T-helper 1 cell treated with Interleukin-12 subunit alpha and Interleukin-12 subunit beta and Interleukin-4 antibody, amounts not matched to agents 30 μg/mL and 1 μg/mL, for 36 hours (primary cell): ENCODE results near the gene GLDC.
"Not testable (repeated sequence)": the region's sequence is repeated elsewhere in the genome, so short reads cannot be mapped to it uniquely, and the experiment has no call there.

Source experiments
- H3K27ac Mint-ChIP-seq: one replicate; pipeline ENCODE4 v1.8.0; 2021; ENCODE audit warnings: mild to moderate bottlenecking, mixed read lengths
- H3K27me3 Mint-ChIP-seq: one replicate; pipeline ENCODE4 v1.8.0; 2021; ENCODE audit warnings: low read depth, mixed read lengths
- H3K36me3 Mint-ChIP-seq: one replicate; pipeline ENCODE4 v1.8.0; 2021; ENCODE audit warnings: low read depth, mixed read lengths
- H3K4me1 Mint-ChIP-seq: one replicate; pipeline ENCODE4 v1.8.0; 2021; ENCODE audit warnings: low read depth, mixed read lengths
- H3K4me3 Mint-ChIP-seq: one replicate; pipeline ENCODE4 v1.8.0; 2021; ENCODE audit warnings: mild to moderate bottlenecking, moderate library complexity, mixed read lengths
- H3K9me3 Mint-ChIP-seq: one replicate; pipeline ENCODE4 v1.8.0; 2021; ENCODE audit warnings: mixed read lengths

GLDC gene

GRCh38 chr9:6644346-6645104 is 1.0 kb downstream of the GLDC start:
- Mint-ChIP-seq H3K9me3 (no peaks in the 10 kb centered on the region), H3K4me1 (peaks cover 14% of the 10 kb centered on the region), H3K27me3 (peaks cover 78% of the 10 kb centered on the region), H3K4me3 (peak overlapping the region; percentile 62), H3K36me3 (no peaks in the 10 kb centered on the region), H3K27ac (no peak overlapping the region)

GRCh38 chr9:6641961-6642360 is 3.6 kb downstream of the GLDC start:
- Mint-ChIP-seq H3K4me3 (no peak overlapping the region), H3K36me3 (no peaks in the 10 kb centered on the region), H3K4me1 (peaks cover 14% of the 10 kb centered on the region), H3K27ac (no peak overlapping the region), H3K9me3 (no peaks in the 10 kb centered on the region), H3K27me3 (peaks cover 73% of the 10 kb centered on the region)

GRCh38 chr9:6641561-6641960 is 4.0 kb downstream of the GLDC start:
- H3K36me3 Mint-ChIP-seq = no peaks in the 10 kb centered on the region
- no peak overlapping the region for H3K27ac Mint-ChIP-seq
- H3K4me3 Mint-ChIP-seq = no peak overlapping the region
- H3K27me3 Mint-ChIP-seq = peaks cover 69% of the 10 kb centered on the region
- H3K4me1 Mint-ChIP-seq = peaks cover 14% of the 10 kb centered on the region
- no peaks in the 10 kb centered on the region for H3K9me3 Mint-ChIP-seq

GRCh38 chr9:6641056-6641455 is 4.5 kb downstream of the GLDC start:
- Mint-ChIP-seq H3K27me3 (peaks cover 64% of the 10 kb centered on the region), H3K36me3 (no peaks in the 10 kb centered on the region), H3K4me1 (peaks cover 10% of the 10 kb centered on the region), H3K9me3 (no peaks in the 10 kb centered on the region), H3K4me3 (no peak overlapping the region), H3K27ac (no peak overlapping the region)

- Mint-ChIP-seq H3K36me3 (no peaks in the 10 kb centered on the region), H3K9me3 (no peaks in the 10 kb centered on the region), H3K4me3 (no peak overlapping the region), H3K27ac (no peak overlapping the region), H3K4me1 (peaks cover 7% of the 10 kb centered on the region), H3K27me3 (peaks cover 58% of the 10 kb centered on the region)
These were observed 5.1 kb downstream of the GLDC start for GRCh38 chr9:6640268-6641051.

GRCh38 chr9:6639622-6640021 is 5.9 kb downstream of the GLDC start:
- Mint-ChIP-seq H3K27me3 (peaks cover 57% of the 10 kb centered on the region), H3K9me3 (no peaks in the 10 kb centered on the region), H3K36me3 (no peaks in the 10 kb centered on the region), H3K4me3 (no peak overlapping the region), H3K27ac (no peak overlapping the region), H3K4me1 (peaks cover 4% of the 10 kb centered on the region)

- no peaks in the 10 kb centered on the region for H3K36me3 Mint-ChIP-seq
- H3K4me3 Mint-ChIP-seq = no peak overlapping the region
- no peaks in the 10 kb centered on the region for H3K4me1 Mint-ChIP-seq
- H3K27ac Mint-ChIP-seq = no peak overlapping the region
- no peaks in the 10 kb centered on the region for H3K9me3 Mint-ChIP-seq
- peaks cover 15% of the 10 kb centered on the region for H3K27me3 Mint-ChIP-seq
These were observed 11.1 kb downstream of the GLDC start for GRCh38 chr9:6634444-6634843.

- Mint-ChIP-seq H3K36me3 (no peaks in the 10 kb centered on the region), H3K9me3 (no peaks in the 10 kb centered on the region), H3K4me3 (no peak overlapping the region), H3K27ac (no peak overlapping the region), H3K4me1 (no peaks in the 10 kb centered on the region), H3K27me3 (peaks cover 7% of the 10 kb centered on the region)
These were observed 12.2 kb downstream of the GLDC start for GRCh38 chr9:6633378-6633777.

- Mint-ChIP-seq H3K27ac (no peak overlapping the region), H3K4me1 (no peaks in the 10 kb centered on the region)
These were observed 12.9 kb downstream of the GLDC start for GRCh38 chr9:6632516-6633183.

GRCh38 chr9:6631207-6631512 is 14.4 kb downstream of the GLDC start:
- H3K9me3 Mint-ChIP-seq = no peaks in the 10 kb centered on the region
- no peak overlapping the region for H3K4me3 Mint-ChIP-seq
- no peaks in the 10 kb centered on the region for H3K36me3 Mint-ChIP-seq
- H3K4me1 Mint-ChIP-seq = no peaks in the 10 kb centered on the region
- H3K27me3 Mint-ChIP-seq = peaks cover 9% of the 10 kb centered on the region
- no peak overlapping the region for H3K27ac Mint-ChIP-seq

More at GRCh38 chr9:6632516-6633183, 12.9 kb downstream of the GLDC start:
- Mint-ChIP-seq H3K27me3 (peaks cover 6% of the 10 kb centered on the region), H3K4me3 (no peak overlapping the region), H3K36me3 (no peaks in the 10 kb centered on the region), H3K9me3 (no peaks in the 10 kb centered on the region)

- Mint-ChIP-seq H3K4me1 (no peaks in the 10 kb centered on the region), H3K36me3 (no peaks in the 10 kb centered on the region), H3K9me3 (no peaks in the 10 kb centered on the region), H3K27me3 (peaks cover 9% of the 10 kb centered on the region), H3K4me3 (no peak overlapping the region), H3K27ac (no peak overlapping the region)
These were observed 14.9 kb downstream of the GLDC start for GRCh38 chr9:6630502-6631206.

GRCh38 chr9:6628704-6629103 is 16.8 kb downstream of the GLDC start:
- H3K36me3 Mint-ChIP-seq = no peaks in the 10 kb centered on the region
- H3K4me3 Mint-ChIP-seq = no peak overlapping the region
- no peak overlapping the region for H3K27ac Mint-ChIP-seq
- no peaks in the 10 kb centered on the region for H3K4me1 Mint-ChIP-seq
- no peaks in the 10 kb centered on the region for H3K9me3 Mint-ChIP-seq
- peaks cover 3% of the 10 kb centered on the region for H3K27me3 Mint-ChIP-seq

GRCh38 chr9:6625363-6625762 is 20.2 kb downstream of the GLDC start:
- peaks cover 3% of the 10 kb centered on the region for H3K27me3 Mint-ChIP-seq
- H3K4me3 Mint-ChIP-seq = no peak overlapping the region
- H3K36me3 Mint-ChIP-seq = no peaks in the 10 kb centered on the region
- no peaks in the 10 kb centered on the region for H3K4me1 Mint-ChIP-seq
- H3K27ac Mint-ChIP-seq = no peak overlapping the region
- H3K9me3 Mint-ChIP-seq = peaks cover 5% of the 10 kb centered on the region

- not testable (repeated sequence) for H3K4me3 Mint-ChIP-seq, H3K27me3 Mint-ChIP-seq, H3K27ac Mint-ChIP-seq, H3K36me3 Mint-ChIP-seq, H3K4me1 Mint-ChIP-seq, H3K9me3 Mint-ChIP-seq
These were observed 22.7 kb downstream of the GLDC start for GRCh38 chr9:6622784-6623183.
